Sigmoid colon (tissue), 7 donors: ENCODE measurements around the gene SLC6A11. TPM values are rescaled to one million over a fixed set of nuclear protein-coding genes. Genes with fewer than 3 reads are reported as not detected.

Experiments used
- DNase-seq: peaks from one replicate; pipeline ENCODE4 v3.0.0-alpha.2; 2019
- H3K27ac ChIP-seq, 4 donors: fragments of 200-600 bp; sonication (generic); one replicate each; pipeline ENCODE4 v1.5.1; 2016 to 2019; ENCODE audit warnings: mild to moderate bottlenecking in 1 of 4
- H3K27me3 ChIP-seq, 3 donors: fragments of 200-600 bp; sonication (generic); one replicate each; pipeline ENCODE4 v1.5.1; 2019; ENCODE audit warnings: mild to moderate bottlenecking in 1 of 3
- H3K36me3 ChIP-seq, 4 donors: fragments of 200-600 bp; sonication (generic); one replicate each; pipeline ENCODE4 v1.5.1; 2016 to 2019
- H3K4me1 ChIP-seq, 4 donors: fragments of 200-600 bp; sonication (generic); one replicate each; pipeline ENCODE4 v1.5.1; 2017 to 2019
- H3K4me3 ChIP-seq, 4 donors: fragments of 200-600 bp; sonication (generic); one replicate each; pipeline ENCODE4 v1.5.1; 2017 to 2019; ENCODE audit warnings: mild to moderate bottlenecking in 2 of 4, moderate library complexity in 1 of 4
- H3K9me3 ChIP-seq, 4 donors: fragments of 200-600 bp in 3 of 4; sonication (generic) in 3 of 4; one replicate each; pipeline versions ENCODE4 v1.5.1 to v1.6.1; 2013 to 2019
- EP300 ChIP-seq, 4 donors: sonication (generic); formaldehyde crosslinking; IDR thresholded peaks; one replicate each; pipeline ENCODE4 v1.6.1; 2017; ENCODE audit warnings: antibody characterized with exemption in 4 of 4
- POLR2A ChIP-seq, 2 donors: fragments of 450-650 bp; IDR thresholded peaks; one replicate each; pipeline ENCODE4 v1.6.1; 2016; ENCODE audit warnings: antibody characterized with exemption in 2 of 2, mild to moderate bottlenecking in 2 of 2, moderate library complexity in 2 of 2
- POLR2AphosphoS5 ChIP-seq, 4 donors: sonication (generic); formaldehyde crosslinking; IDR thresholded peaks; one replicate each; pipeline ENCODE4 v1.6.1; 2017; ENCODE audit warnings: antibody characterized with exemption in 4 of 4
- WGBS, 2 donors: extraction: QIAGEN DNeasy Blood & Tissue Kit; methylation state at CpG; one replicate each; pipeline ENCODE4 v1.1.7; 2013; 5-methylcytosine and 5-hydroxymethylcytosine counted together
- intact Hi-C: fragments of 100-400 bp; cut with DNase I; formaldehyde crosslinking; loops from one replicate; pipeline ENCODE4 v1.15.1; 2023
- polyA plus RNA-seq, 3 donors: library from polyadenylated mRNA; stranded (reverse); fragments of 200-250 nt; gene quantifications; one replicate each; pipeline ENCODE4 v1.2.3, GENCODE V29; 2013
- total RNA-seq, 4 donors: library from RNA; depleted of rRNA; stranded (reverse); fragments of >200 nt; gene quantifications; one replicate each; pipeline ENCODE4 v1.1.0, GENCODE V29; 2016
- TF ChIP-seq, protein P1 (sequence below), 4 experiments: fragments of 450-650 bp in 3 of 4; fragments of 200-600 bp in 1 of 4; IDR thresholded peaks; one replicate each; pipeline ENCODE4 v1.5.1; 2016 to 2019; ENCODE audit warnings: antibody characterized with exemption in 4 of 4, mild to moderate bottlenecking in 3 of 4, moderate library complexity in 2 of 4
- donor health status: healthy with polysubstance abuse.
- donor health status: Bipolar disorder and iron deficiency.
- donor health status: healthy.

The SLC6A11 gene
- total and polyA plus RNA-seq, 7 donors, result 0.03 to 0.14 TPM; not detected in 5

DNA sequence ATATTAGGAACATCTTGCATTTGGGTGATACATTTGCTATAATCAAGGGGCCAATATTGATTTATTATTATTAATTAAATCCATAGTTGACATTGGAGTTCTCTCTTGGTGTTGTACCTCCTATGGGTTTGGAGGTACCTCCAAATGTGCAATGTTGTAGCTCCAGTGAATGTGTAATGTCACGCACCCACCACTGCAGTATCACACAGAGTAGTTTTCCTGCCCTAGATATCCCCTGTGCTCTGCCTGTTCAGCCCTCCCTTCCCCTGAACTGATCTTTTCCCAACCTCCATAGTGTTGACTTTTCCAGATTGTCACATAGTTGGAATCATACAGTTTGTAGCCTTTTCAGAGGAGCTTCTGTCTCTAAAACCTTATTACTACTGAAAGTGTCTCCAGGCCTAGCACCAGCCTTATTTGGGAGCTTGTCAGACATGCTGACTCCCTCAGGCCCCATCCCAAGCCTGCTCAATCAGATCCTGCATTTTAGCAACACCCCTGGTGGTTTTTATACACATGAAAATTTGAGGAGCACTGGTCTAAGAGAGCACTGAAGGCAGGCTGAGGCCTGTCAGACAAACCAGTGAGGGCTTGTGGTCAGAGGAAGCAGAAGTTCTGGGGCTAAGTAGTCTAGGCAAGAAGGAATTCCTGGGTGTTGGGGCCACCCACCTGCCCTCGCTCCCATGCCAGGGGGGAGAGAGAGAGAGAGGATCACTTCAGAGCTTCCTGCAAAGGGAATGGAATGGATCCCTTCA lies 73.4 kb downstream of the SLC6A11 start:
- H3K4me3 ChIP-seq, result no peak overlapping the region
- intact Hi-C loops, result no loop called here
- 86 to 89% methylated on average over 2 of the region's 2 CpGs for WGBS, 2 donors
- H3K4me1 ChIP-seq, result no peaks in the 10 kb centered on the region
- no peaks in the 10 kb centered on the region for H3K27me3 ChIP-seq
- no peak for DNase-seq
- TF ChIP-seq, protein P1, sequence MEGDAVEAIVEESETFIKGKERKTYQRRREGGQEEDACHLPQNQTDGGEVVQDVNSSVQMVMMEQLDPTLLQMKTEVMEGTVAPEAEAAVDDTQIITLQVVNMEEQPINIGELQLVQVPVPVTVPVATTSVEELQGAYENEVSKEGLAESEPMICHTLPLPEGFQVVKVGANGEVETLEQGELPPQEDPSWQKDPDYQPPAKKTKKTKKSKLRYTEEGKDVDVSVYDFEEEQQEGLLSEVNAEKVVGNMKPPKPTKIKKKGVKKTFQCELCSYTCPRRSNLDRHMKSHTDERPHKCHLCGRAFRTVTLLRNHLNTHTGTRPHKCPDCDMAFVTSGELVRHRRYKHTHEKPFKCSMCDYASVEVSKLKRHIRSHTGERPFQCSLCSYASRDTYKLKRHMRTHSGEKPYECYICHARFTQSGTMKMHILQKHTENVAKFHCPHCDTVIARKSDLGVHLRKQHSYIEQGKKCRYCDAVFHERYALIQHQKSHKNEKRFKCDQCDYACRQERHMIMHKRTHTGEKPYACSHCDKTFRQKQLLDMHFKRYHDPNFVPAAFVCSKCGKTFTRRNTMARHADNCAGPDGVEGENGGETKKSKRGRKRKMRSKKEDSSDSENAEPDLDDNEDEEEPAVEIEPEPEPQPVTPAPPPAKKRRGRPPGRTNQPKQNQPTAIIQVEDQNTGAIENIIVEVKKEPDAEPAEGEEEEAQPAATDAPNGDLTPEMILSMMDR (IDR thresholded peaks at IDR 0.05), result no peak
- TF ChIP-seq POLR2AphosphoS5 (IDR thresholded peaks at IDR 0.05) (no peak), POLR2A (IDR thresholded peaks at IDR 0.05) (no peak), EP300 (IDR thresholded peaks at IDR 0.05) (no peak)
- no peak overlapping the region for H3K27ac ChIP-seq
- no peaks in the 10 kb centered on the region for H3K36me3 ChIP-seq
- H3K9me3 ChIP-seq, result peaks cover 0 to 10% (median 3%) of the 10 kb centered on the region in 4 donors

DNA sequence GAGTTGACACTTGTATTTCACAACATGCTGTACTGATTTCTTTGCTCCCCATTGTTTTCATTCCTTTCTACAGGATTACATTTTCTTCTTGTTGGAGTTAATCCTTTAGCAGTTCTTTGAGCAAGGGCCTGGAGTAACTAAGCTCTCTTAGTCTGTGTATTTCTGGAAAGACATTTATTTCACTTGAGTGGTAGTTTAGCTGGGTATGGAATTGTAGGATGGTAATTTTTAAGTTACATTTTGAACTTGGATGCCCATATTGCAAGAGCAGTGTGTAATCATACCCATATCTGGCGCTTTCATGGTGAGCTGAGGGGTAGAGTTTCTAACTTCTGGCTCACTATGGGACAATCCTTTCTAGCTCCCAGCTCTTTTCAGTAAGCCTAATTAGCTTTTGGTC lies 74.6 kb downstream of the SLC6A11 start:
- intact Hi-C loops, result no loop called here
- WGBS, 2 donors, result 64 to 78% methylated on average over 1 of the region's 1 CpG
- H3K9me3 ChIP-seq, result peaks cover 0 to 10% (median 3%) of the 10 kb centered on the region in 4 donors

GRCh38 chr3:10892622-10893021 lies 76.6 kb downstream of the SLC6A11 start:
- DNase-seq, result no peak
- Histone ChIP-seq H3K4me3 (no peak overlapping the region), H3K36me3 (no peaks in the 10 kb centered on the region), H3K4me1 (no peaks in the 10 kb centered on the region), H3K9me3 (peaks cover 0 to 10% (median 3%) of the 10 kb centered on the region in 4 donors), H3K27ac (no peak overlapping the region), H3K27me3 (no peaks in the 10 kb centered on the region)
- intact Hi-C loops, result no loop called here
- TF ChIP-seq POLR2A (IDR thresholded peaks at IDR 0.05) (no peak), EP300 (IDR thresholded peaks at IDR 0.05) (no peak)
- WGBS, 2 donors, result 77 to 81% methylated on average over 5 of the region's 5 CpGs

More for the DNA sequence above, 74.6 kb downstream of the SLC6A11 start:
- no peaks in the 10 kb centered on the region for H3K27me3 ChIP-seq
- no peak overlapping the region for H3K27ac ChIP-seq
- H3K4me1 ChIP-seq, result no peaks in the 10 kb centered on the region
- H3K36me3 ChIP-seq, result no peaks in the 10 kb centered on the region
- TF ChIP-seq POLR2A (IDR thresholded peaks at IDR 0.05) (no peak), EP300 (IDR thresholded peaks at IDR 0.05) (no peak), POLR2AphosphoS5 (IDR thresholded peaks at IDR 0.05) (no peak)
- TF ChIP-seq, protein P1 (IDR thresholded peaks at IDR 0.05), result no peak
- DNase-seq, result no peak
- no peak overlapping the region for H3K4me3 ChIP-seq

- no peaks in the 10 kb centered on the region for H3K4me1 ChIP-seq
- TF ChIP-seq EP300 (IDR thresholded peaks at IDR 0.05) (no peak), POLR2A (IDR thresholded peaks at IDR 0.05) (no peak), POLR2AphosphoS5 (IDR thresholded peaks at IDR 0.05) (no peak)
- TF ChIP-seq, protein P1 (IDR thresholded peaks at IDR 0.05), result no peak
- no peak overlapping the region for H3K27ac ChIP-seq
- intact Hi-C loops, result no loop called here
- no peaks in the 10 kb centered on the region for H3K27me3 ChIP-seq
- H3K4me3 ChIP-seq, result no peak overlapping the region
- no peaks in the 10 kb centered on the region for H3K36me3 ChIP-seq
- no peak for DNase-seq
- H3K9me3 ChIP-seq, result peaks cover 0 to 10% (median under 1%) of the 10 kb centered on the region in 4 donors
- 76 to 78% methylated on average over 13 of the region's 13 CpGs for WGBS, 2 donors
Measured at GRCh38 chr3:10901296-10901945, 85.4 kb downstream of the SLC6A11 start.

- Histone ChIP-seq H3K9me3 (peaks cover 0 to 21% (median 11%) of the 10 kb centered on the region in 4 donors), H3K36me3 (no peaks in the 10 kb centered on the region), H3K27me3 (peaks cover 0 to 6% (median 0%) of the 10 kb centered on the region in 3 donors), H3K27ac (no peak overlapping the region), H3K4me3 (no peak overlapping the region), H3K4me1 (no peaks in the 10 kb centered on the region)
- TF ChIP-seq EP300 (IDR thresholded peaks at IDR 0.05), result no peak
- TF ChIP-seq, protein P1 (IDR thresholded peaks at IDR 0.05), result no peak
- no peak for TF ChIP-seq POLR2A (IDR thresholded peaks at IDR 0.05)
- TF ChIP-seq POLR2AphosphoS5 (IDR thresholded peaks at IDR 0.05), result no peak
- no peak for DNase-seq
- WGBS, 2 donors, result 89 to 91% methylated on average over 1 of the region's 1 CpG
- intact Hi-C loops, result no loop called here
Measured at GRCh38 chr3:10907262-10907661, 91.2 kb downstream of the SLC6A11 start.
